IPS-15b (cell line): Measurements from ENCODE around the gene NMRAL1.

Experiments
- H3K27me3 ChIP-seq: one replicate; pipeline ENCODE4 v1.6.1; 2013; ENCODE audit warnings: low read length; ENCODE audit not compliant: control insufficient read depth, insufficient read depth
- H3K36me3 ChIP-seq: one replicate; pipeline ENCODE4 v1.6.1; 2013; ENCODE audit warnings: low read length; ENCODE audit not compliant: control insufficient read depth, insufficient read depth
- H3K4me1 ChIP-seq: one replicate; pipeline ENCODE4 v1.6.1; 2013; ENCODE audit warnings: mild to moderate bottlenecking, low read length; ENCODE audit not compliant: control insufficient read depth, insufficient read depth
- H3K4me3 ChIP-seq: one replicate; pipeline ENCODE4 v1.5.1; 2013; ENCODE audit warnings: low read depth, low read length
- H3K9ac ChIP-seq: one replicate; pipeline ENCODE4 v1.6.1; 2013; ENCODE audit warnings: low read depth, mild to moderate bottlenecking, low read length
- H3K9me3 ChIP-seq: one replicate; pipeline ENCODE4 v1.6.1; 2013; ENCODE audit warnings: mild to moderate bottlenecking, low read length; ENCODE audit not compliant: control insufficient read depth, insufficient read depth

The NMRAL1 gene

DNA sequence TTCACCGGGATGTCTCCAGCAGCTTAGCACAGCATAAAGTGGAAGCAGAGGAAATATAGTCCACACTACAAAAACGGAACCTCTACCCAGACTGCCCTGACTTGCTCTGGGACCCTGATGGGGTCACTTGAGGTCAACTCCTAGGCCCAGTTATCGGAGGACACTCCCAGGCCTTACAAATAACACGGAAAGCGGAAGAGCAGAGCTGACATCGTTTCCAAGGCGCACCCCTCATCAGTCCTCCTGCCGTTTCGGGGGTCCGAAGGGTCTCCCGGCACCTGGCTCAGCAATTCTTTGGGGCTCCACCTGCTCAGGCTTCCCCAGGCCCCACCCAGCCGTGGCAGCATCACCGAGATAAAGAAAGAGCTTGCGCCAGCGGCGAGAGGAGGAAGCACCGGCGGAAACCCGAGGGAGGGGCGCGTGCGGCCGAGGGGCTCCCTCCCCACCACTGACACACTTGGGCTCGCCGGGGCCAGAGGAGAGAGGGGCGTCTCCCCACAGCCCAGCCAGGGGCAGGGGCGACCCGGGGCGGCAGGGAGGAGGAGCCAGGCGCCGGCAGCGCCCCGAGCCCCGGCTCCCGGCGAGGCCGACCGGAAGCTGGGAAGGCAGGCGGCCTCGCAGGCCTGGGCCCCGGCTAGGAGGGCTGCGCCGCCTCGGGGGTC is 58.8 kb downstream of the NMRAL1 start:
- Histone ChIP-seq H3K9ac (no peak overlapping the region), H3K9me3 (no peaks in the 10 kb centered on the region), H3K4me3 (peak overlapping the region; percentile 82), H3K4me1 (peaks cover 4% of the 10 kb centered on the region), H3K36me3 (peaks cover 7% of the 10 kb centered on the region), H3K27me3 (no peaks in the 10 kb centered on the region)

DNA sequence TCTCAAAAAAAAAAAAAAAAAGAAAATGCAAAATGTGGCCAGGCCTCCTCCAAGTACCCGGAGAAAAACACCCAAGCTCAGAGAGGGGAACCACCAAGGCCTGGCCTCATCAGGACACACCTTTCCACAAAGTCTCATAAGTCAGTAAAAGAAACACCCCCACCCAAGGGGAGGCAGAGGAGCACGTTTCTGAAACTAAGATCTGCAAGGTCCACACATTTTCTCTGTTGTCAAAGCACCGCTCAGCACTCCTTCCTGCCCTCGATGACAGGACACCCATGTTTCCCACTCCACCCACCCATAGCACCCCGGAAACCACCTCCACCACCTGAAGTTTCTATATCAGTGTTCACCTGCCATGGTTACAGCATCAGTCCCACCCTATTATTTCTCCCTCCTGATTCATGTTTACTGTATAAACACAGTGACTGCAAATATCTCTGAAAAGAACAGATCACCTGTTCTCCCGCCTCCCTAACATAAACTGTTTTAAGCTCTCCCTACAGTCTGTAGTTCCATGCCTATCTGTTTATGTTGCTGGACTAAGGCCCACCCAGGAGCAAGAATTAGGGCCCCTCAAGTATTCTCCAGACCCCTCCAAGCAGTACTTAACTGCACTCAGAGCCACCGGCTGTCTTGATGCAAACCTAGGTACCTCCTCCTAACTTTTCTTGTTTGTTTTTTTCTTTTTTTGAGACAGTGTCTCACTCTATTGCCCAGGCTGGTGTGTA is 60.1 kb downstream of the NMRAL1 start:
- Histone ChIP-seq H3K36me3 (peaks cover 7% of the 10 kb centered on the region), H3K27me3 (no peaks in the 10 kb centered on the region), H3K4me3 (no peak overlapping the region), H3K9ac (no peak overlapping the region), H3K9me3 (no peaks in the 10 kb centered on the region), H3K4me1 (peaks cover 4% of the 10 kb centered on the region)

DNA sequence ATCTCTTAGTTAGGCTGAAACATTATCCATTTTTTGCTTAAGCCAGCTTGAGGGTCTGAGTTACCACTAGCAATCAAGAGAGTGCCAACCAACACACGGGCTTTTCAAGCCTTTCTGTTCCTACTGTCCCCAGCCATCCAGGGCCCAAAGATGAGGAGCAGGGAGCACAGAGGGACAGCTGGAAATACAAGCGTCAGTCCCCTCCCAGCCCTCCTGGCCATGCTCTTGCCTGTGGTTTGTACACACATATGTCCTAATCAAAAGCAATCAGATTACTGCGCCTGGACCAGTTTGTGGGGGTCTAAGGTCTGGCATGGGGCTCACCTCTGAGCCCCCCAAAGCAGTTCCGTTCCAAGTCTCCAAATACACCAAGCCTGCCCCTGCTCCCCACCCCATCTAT is 61.6 kb downstream of the NMRAL1 start:
- peaks cover 4% of the 10 kb centered on the region for H3K4me1 ChIP-seq
- H3K9me3 ChIP-seq, result no peaks in the 10 kb centered on the region
- no peak overlapping the region for H3K9ac ChIP-seq
- H3K4me3 ChIP-seq, result no peak overlapping the region
- H3K36me3 ChIP-seq, result peaks cover 12% of the 10 kb centered on the region
- no peaks in the 10 kb centered on the region for H3K27me3 ChIP-seq

DNA sequence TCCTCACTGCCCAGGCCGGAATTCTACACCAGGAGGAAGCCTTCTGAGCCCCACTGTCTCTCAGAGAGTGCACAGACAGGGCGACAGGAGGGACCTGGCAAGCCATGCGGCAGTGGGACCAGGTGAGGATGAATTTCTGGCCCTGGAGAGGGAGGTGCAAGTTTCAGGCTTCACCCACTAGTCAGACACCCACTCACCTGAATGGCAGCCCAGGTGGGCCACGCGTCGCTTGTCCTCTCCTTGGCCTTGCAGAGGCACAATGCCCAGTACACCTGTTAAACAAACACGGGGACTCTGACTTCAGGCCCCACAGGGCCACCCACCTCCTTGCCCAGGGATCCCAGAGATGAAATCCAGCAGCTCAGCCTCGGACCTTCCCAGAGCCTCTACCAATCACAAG is 62.3 kb downstream of the NMRAL1 start:
- H3K9me3 ChIP-seq, result no peaks in the 10 kb centered on the region
- H3K9ac ChIP-seq, result no peak overlapping the region
- peaks cover 18% of the 10 kb centered on the region for H3K36me3 ChIP-seq
- no peak overlapping the region for H3K4me3 ChIP-seq
- H3K4me1 ChIP-seq, result peaks cover 4% of the 10 kb centered on the region
- H3K27me3 ChIP-seq, result no peaks in the 10 kb centered on the region
